HG02759 (cell line): Measurements from ENCODE around the gene MKX.

Experiments
- ATAC-seq: cut with Tn5 transposase; IDR thresholded peaks from one replicate; pipeline ENCODE4 v1.9.1; 2021; ENCODE audit warnings: mild to moderate bottlenecking, moderate library complexity; ENCODE audit not compliant: unreplicated experiment

MKX gene

DNA sequence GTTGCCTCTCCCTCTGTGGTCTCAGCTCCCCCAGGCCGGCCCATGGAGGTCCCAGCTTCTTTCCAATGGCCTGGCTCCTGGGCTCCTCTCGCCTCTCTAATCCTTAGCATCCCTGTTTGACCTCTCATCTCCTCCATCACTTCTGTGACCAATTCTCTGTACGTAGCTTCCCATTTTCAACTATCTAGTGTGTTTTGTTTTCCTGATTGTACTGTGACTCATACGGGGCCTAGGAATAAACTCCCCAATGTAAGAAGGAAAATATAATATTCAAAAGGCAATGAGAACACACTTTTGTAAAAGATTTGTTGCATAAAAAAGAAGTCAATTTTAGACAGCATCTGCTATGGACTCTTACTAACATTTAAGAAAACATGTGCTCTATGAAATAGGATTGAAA, 90.3 kb downstream of the MKX start:
- no peak for ATAC-seq

DNA sequence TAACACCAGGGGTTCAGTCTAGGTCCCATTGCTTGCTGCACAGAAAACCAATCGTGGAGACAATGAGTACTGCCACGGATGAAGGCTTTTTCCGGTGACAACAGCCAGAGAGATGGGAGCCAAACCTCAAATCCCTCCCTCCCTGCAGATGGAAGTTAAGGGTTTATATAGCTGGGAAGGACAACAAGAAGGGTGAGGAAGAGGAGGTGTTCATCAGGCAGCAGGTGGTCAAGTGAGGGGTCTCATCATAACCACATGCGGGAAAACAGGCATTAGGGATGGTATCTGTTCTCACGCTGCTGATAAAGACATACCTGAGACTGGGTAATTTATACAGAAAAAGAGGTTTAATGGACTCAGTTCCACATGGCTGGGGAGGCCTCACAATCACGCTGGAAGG, 91.3 kb downstream of the MKX start:
- ATAC-seq, result no peak

DNA sequence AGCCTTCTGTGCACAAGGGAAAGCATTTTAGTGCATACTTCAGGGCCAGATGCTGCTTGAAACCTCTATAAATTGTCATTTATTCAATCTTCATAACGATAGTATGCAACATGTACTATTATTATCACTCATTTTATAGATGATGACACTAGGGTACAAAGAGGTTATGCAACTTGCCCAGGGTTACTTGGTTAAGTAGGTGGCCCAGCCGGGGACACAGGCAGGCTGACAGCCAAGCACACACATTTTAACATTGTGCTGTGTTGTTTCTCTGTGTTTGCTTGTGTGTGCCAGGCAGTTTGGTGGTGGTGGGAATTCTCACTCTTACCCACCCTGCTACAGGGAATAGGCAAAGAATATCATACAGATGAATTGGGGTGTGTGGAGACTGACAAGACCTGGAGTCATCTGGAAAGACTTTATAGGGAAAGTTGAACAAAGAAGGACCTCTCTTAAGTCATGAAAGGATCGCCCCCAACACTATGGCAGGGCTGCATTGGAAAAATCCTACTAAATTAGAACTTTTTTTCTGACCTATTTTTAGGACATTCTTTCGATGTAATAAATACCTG, 98.9 kb downstream of the MKX start:
- ATAC-seq, result no peak

DNA sequence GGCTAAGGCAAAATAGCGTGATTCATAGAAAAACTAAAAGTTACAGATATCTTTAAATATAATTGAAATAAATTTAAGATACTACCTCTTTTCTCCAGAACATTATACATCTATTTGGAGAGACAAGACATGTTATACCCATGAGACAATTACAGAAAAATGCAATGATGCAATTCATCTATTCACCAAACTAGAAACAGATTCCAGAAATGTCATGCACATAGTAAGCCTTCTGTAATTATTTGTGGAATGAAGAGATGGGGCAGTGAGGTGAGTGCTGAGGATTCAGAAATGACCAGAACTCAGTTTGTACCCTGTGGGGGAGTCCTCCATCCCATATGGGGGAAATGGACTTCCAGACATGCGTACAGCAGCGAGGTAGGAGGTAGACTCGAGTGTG, 99.4 kb downstream of the MKX start:
- ATAC-seq, result no peak

DNA sequence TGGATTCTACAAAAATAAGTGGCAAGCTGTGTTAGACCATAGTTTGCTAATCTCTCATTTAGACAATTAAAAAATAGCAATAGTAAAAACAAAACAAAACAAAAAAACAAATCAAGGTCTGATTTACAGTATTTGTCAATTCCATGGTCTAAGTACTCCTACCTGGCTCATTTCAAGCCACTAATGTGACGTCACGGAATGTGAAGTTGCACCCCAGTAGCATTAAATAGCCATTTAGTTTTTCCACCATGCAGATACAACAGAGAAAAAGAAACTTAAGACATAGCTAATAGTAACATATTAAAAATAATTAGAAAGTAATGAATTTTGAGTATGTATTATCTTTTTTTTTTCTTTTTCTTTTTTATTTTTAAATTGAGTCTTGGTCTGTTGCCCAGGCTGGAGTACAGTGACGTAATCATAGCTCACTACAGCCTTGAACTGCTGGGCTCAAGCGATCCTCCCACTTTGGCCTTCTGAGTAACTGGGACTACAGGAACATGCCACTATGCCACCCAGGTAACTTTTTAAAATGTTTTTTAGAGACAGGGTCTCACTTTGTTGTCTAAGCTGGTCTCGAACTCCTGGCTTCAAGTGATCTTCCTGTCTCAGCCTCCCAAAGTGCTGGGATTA, 101.2 kb downstream of the MKX start:
- ATAC-seq, result no peak

DNA sequence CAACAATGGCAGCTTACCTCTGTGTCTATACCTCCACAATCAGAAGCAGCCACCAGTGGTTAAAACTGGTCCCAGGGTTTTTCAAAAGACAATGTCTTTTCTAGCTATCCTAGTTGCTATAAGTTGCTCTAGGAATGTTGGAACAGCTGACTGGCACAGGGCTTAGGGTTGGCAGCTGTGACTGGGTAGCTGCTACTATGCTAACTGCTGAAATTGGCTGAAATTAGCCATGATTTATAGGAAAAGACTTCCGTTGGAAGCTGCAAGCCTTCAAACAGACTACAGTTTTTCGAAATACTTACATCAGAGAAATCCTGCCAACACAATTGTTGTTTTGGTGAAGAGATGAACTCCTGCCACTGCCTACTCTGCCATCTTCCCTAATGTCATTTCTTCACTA, 102.3 kb downstream of the MKX start:
- ATAC-seq, result no peak

DNA sequence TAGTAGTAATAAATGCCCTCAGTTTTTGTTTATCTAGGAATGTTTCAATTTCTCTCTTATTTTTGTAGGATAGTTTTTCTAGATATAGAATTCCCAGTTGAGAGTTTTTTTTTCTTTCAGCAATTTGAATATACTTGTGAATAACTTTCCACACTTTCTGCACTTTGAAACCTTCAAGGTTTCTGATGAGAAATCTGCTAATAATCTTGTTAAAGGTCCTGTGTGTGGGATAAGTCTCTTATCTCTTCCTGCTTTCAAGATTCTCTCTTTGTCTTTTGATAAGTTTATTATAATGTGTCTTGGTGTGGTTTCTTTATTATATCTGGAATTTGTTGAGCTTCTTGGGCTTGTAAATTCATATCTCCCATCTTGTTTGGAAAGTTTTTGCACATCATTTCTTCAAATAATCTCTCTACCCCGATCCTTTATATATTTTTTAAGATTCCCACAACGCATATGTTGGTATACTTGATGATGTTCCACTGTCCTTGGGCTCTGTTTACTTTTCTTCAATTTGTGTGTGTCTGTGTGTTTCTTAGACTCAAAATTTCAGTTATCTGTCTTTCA, 103.5 kb downstream of the MKX start:
- no peak for ATAC-seq

DNA sequence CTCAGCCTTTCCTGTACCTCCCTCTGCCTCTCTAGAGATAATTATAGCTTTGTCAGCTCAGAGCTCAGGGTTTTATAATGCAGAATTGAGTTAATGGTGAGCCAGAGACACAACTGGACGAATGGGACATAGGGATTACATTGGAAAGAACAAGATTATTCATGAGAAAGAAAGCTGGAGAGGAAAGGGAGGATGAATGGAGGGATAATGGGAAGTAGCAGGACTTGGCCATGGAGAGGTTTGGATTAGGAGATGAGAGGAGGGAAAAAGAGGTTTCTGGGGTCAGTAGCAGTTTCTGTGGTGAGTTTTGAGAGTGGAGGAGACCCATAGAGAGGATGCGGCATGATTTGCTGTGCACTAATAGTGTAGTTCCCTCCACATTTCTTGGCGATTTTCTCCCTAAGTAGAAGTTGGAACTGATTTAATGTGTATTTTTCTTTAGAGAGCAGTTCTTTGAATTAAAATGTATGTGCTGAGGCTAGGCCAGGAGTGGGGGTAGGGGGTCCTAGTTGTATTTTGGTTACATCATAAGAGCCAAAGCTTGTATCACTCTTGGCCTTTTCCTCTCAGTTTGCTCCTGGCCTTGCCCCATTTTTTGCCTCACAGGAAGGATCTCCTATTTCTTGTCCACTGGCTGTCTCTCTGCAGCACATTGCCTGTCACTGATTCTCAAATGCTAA, 107.4 kb downstream of the MKX start:
- ATAC-seq, result no peak

DNA sequence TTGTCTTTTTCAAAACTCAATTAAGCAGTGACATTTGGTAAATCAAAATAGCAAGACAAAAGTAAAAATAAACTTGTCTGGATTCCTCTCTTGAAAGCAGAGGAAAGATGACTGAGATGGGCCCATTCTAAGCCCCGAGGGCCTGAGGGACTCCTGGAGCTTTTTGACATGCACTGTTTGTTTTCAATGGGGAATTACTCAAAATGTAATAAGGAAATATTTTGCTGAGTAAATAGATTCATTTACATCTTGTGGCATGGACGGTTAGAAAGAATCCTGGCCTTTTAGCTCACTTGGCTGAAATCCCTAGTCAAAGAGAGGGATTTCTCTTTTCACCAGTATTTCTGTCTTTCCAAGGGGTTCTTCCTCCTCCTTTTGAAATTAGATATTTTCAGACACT, 108.0 kb downstream of the MKX start:
- no peak for ATAC-seq

DNA sequence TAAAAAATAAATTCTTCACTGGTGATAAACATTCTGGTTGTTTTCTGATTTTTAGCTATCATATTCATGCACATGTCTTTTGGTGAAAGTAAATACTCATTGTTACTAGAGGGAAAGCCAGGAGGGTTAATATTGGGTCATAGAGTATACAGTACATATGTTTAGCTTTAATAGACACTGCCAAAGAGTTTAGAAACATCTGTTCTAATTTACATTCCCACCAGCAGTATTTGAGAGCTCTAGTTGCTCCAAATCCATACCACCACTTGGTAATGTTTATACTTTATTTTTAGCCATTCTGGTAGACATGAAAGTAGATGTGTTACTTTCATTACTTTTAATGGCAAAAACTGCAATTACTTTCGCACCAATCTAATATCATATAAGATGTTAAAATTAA, 108.8 kb downstream of the MKX start:
- ATAC-seq, result no peak

DNA sequence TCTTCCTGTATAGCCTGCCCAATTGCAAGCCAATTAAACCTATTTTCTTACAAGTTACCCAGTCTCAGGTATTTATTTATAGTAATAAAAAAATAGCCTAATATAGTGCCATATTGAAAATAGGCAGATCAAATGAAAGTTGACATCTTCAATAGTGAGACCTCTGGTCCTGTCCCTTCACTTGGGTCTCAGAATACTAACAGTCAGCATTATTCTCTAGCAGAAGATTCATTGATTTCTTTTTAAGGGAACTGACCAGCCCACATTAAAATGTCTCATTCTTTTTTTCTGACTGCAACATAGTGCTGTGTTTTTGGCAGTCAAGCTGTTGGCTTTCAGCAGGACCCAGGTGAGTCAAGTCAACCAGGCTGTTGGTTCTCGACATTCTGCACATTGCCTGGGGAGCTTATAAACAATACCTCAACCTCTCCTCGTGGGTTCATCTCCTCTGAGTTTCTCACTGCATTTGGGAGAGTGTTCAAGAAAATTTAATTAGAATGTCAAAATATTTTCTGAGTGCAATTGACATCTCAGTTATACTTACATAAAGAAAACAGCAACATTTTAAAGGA, 109.8 kb downstream of the MKX start:
- ATAC-seq, result no peak

DNA sequence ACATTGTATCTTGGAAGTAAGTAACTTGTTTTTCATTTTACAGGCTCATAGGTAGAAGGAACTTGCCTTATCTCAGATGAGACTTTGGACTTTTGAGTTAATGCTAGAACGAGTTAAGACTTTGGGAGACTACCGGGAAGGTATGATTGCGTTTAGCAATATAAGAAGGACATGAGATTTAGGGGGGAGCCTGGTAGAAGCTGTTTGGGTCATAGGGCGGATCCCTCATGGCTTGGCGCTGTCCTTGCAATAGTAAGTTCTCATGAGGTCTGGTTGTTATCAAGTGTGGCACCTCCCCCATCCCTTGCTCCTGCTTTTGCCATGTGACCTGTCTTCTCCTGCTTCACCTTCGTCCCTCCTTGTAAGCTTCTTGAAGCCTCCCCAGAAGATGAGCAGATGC, 110.3 kb downstream of the MKX start:
- no peak for ATAC-seq

DNA sequence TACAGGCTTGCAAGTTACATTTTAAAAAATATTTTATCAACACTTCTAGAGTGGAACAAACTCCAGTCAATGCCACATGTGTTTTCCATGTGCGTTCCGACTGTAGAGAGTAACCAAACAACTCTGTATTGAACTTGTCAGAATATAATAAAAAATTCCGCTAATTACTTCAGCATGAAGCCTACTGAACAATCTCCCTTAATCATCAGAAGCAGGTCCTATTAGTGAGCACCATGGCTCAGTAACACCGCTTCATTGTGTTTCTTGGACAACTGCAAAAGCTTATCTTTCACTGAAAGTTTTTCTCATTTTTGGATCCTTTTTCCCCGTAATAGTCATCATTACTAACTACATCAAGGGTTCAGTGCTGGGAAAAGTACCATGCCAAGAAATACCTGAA, 117.0 kb downstream of the MKX start:
- no peak for ATAC-seq

DNA sequence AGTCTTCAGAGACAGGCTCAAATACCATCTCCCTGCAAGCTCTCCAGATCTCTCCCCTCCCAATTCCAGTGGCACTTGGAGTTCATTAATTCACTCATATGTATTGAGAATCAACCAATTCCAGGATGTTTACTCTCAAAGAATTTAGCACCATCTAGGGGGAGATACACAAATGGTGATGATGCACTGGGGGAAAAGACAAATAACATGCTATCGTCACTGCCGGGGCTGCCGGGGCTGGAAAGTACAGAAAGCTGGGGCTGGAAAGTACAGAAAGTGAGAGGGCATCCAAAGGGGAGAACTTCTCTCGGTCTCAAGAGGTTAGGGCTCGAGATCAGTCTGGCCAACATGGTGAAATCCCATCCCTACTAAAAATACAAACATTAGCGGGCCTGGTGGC, 118.7 kb downstream of the MKX start:
- no peak for ATAC-seq

DNA sequence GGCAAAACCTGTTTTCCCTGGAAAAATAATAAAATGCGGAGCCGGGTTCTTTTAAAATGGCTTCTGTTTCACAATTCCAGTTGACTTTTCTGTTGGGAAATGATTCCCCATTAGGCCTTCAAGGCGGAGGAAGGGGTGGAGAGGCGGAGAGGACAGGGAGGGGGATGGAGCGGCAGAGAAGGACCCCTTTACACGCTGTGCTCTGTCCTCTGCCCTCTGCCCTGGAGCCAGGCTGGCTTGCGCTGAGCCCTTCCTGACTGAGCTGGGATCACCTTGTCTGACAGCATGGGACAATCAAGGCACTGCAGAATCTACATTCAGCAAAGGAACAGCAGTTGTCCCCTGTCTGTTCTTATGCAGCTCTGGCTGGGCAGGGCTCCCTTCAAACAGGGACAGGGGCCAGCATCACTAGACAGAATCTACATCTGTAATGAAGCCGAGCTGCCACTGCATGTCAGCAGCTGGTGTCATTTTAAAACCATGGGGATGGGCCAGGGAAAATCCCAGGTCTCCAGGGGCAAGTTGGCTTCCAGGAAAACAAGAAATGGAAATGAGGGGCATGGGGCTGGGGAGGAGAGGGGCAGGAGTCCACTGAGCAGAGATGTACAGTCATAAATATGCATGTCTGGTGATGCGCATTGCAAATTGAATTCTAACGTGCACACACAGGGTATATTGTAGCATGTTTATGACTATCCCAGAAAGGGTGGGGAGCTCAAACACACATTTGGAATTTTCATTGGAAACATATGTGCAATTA, 120.0 kb downstream of the MKX start:
- no peak for ATAC-seq

DNA sequence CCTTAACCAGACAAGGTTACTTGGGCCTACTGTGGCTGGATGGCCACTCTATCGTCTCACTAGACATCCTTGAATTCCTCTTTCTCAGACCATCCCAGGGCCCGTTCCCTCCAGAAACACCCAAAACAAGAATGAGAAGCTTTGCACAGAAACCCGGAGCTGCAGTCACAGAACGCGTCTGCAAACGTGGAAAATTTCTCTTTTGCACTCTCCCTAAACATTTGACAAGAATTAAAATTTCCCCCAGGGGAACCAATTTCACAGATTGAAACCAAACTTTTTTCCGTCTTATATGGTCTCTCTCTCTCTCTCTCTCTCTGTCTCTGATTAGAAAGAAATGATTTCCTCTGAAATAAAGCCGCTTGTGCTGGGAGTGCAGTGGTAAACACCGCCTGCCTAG, 120.7 kb downstream of the MKX start:
- no peak for ATAC-seq
